HEK293 (cell line): ENCODE data around the gene CSRP1.

Experiments used
- MZF1 ChIP-seq: fragments of 450-650 bp; formaldehyde crosslinking; IDR thresholded peaks from 2 replicates; pipeline ENCODE4 v1.5.1; 2017; ENCODE audit warnings: missing biosample characterization, missing genetic modification characterization, borderline replicate concordance
- OSR2 ChIP-seq: fragments of 450-650 bp; formaldehyde crosslinking; IDR thresholded peaks from 2 replicates; pipeline ENCODE4 v1.5.1; 2016; ENCODE audit warnings: missing biosample characterization, missing genetic modification characterization
- PRDM6 ChIP-seq: fragments of 450-650 bp; formaldehyde crosslinking; IDR thresholded peaks from 2 replicates; pipeline ENCODE4 v1.5.1; 2017; ENCODE audit warnings: missing biosample characterization, missing genetic modification characterization
- ZBTB44 ChIP-seq: fragments of 450-650 bp; IDR thresholded peaks from 2 replicates; pipeline ENCODE4 v1.5.1; 2018; ENCODE audit warnings: missing biosample characterization, mild to moderate bottlenecking, missing genetic modification characterization
- ZNF133 ChIP-seq: fragments of 450-650 bp; formaldehyde crosslinking; IDR thresholded peaks from 2 replicates; pipeline ENCODE4 v1.5.1; 2016; ENCODE audit warnings: missing biosample characterization, missing genetic modification characterization
- ZNF274 ChIP-seq, 2 experiments: fragments of 200-500 bp in 1 of 2; fragments of 450-650 bp in 1 of 2; sonication (Bioruptor generic) in 1 of 2; formaldehyde crosslinking in 1 of 2; IDR thresholded peaks; 2 replicates each; pipeline versions ENCODE4 v1.5.1 to v1.6.1; 2014 to 2016; ENCODE audit warnings: borderline replicate concordance in 1 of 2, inconsistent platforms in 1 of 2, low read length in 1 of 2, missing biosample characterization in 1 of 2, missing genetic modification characterization in 1 of 2
- ZNF335 ChIP-seq: fragments of 450-650 bp; formaldehyde crosslinking; conservative IDR thresholded peaks from 2 replicates; pipeline ENCODE4 v1.5.1; 2016; ENCODE audit warnings: missing biosample characterization, missing genetic modification characterization
- ZNF398 ChIP-seq: fragments of 450-650 bp; formaldehyde crosslinking; IDR thresholded peaks from 2 replicates; pipeline ENCODE4 v1.5.1; 2017; ENCODE audit warnings: missing biosample characterization, missing genetic modification characterization
- ZNF548 ChIP-seq: fragments of 450-650 bp; formaldehyde crosslinking; IDR thresholded peaks from 2 replicates; pipeline ENCODE4 v1.5.1; 2016; ENCODE audit warnings: missing biosample characterization, missing genetic modification characterization
- ZNF560 ChIP-seq: fragments of 450-650 bp; formaldehyde crosslinking; IDR thresholded peaks from 2 replicates; pipeline ENCODE4 v1.5.1; 2017; ENCODE audit warnings: missing biosample characterization, missing genetic modification characterization, borderline replicate concordance
- ZNF571 ChIP-seq: fragments of 450-650 bp; formaldehyde crosslinking; IDR thresholded peaks from 2 replicates; pipeline ENCODE4 v1.5.0; 2017; ENCODE audit warnings: missing biosample characterization, missing genetic modification characterization
- ZNF692 ChIP-seq: fragments of 450-650 bp; formaldehyde crosslinking; IDR thresholded peaks from 2 replicates; pipeline ENCODE4 v1.5.1; 2016; ENCODE audit warnings: missing biosample characterization, missing genetic modification characterization
- ZNF76 ChIP-seq: fragments of 450-650 bp; formaldehyde crosslinking; IDR thresholded peaks from 2 replicates; pipeline ENCODE4; 2016; ENCODE audit warnings: low read depth, missing biosample characterization, missing genetic modification characterization, borderline replicate concordance
- ZNF830 ChIP-seq: fragments of 450-650 bp; IDR thresholded peaks from 2 replicates; pipeline ENCODE4 v1.5.0; 2018; ENCODE audit warnings: missing biosample characterization, missing genetic modification characterization, low read depth, mild to moderate bottlenecking, moderate library complexity
- TF ChIP-seq, protein P1 (sequence below): fragments of 450-650 bp; formaldehyde crosslinking; IDR thresholded peaks from 2 replicates; pipeline ENCODE4 v1.5.1; 2016; ENCODE audit warnings: missing biosample characterization, missing genetic modification characterization
- TF ChIP-seq, protein P2 (sequence below): sonication (generic); formaldehyde crosslinking; IDR thresholded peaks from 2 replicates; pipeline ENCODE4 v1.8.1; 2022; ENCODE audit warnings: mild to moderate bottlenecking, moderate library complexity, missing genetic modification reagents
- TF ChIP-seq, protein P3 (sequence below): fragments of 450-650 bp; formaldehyde crosslinking; IDR thresholded peaks from 2 replicates; pipeline ENCODE4 v1.5.1; 2016; ENCODE audit warnings: missing biosample characterization, missing genetic modification characterization

Gene CSRP1

GRCh38 chr1:201554789-201555592 lies 48.1 kb upstream of the CSRP1 start (continued):
- peak; percentile 77 for TF ChIP-seq ZNF398 (tag by site-specific recombination)
- TF ChIP-seq ZNF548: no peak
- no peak for TF ChIP-seq ZNF133 (tag by site-specific recombination)
- no peak for TF ChIP-seq ZNF76 (tag by site-specific recombination)
- TF ChIP-seq, protein P1, sequence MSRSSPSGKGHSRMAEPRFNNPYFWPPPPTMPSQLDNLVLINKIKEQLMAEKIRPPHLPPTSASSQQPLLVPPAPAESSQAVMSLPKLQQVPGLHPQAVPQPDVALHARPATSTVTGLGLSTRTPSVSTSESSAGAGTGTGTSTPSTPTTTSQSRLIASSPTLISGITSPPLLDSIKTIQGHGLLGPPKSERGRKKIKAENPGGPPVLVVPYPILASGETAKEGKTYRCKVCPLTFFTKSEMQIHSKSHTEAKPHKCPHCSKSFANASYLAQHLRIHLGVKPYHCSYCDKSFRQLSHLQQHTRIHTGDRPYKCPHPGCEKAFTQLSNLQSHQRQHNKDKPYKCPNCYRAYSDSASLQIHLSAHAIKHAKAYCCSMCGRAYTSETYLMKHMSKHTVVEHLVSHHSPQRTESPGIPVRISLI (tag by site-specific recombination): peak; percentile 10; the same call in 1 of the 2 replicates
- TF ChIP-seq MZF1 (tag by site-specific recombination): no peak
- no peak for TF ChIP-seq ZNF274 (IDR thresholded peaks at IDR 0.05; ENCODE audit: low read length)
- TF ChIP-seq ZNF274 (tag by site-specific recombination; IDR thresholded peaks at IDR 0.05; ENCODE audit: borderline replicate concordance): no peak
- TF ChIP-seq ZBTB44: 0 out of 2 replicates have a peak, but pooled peaks have one; percentile 7
- TF ChIP-seq, protein P2, sequence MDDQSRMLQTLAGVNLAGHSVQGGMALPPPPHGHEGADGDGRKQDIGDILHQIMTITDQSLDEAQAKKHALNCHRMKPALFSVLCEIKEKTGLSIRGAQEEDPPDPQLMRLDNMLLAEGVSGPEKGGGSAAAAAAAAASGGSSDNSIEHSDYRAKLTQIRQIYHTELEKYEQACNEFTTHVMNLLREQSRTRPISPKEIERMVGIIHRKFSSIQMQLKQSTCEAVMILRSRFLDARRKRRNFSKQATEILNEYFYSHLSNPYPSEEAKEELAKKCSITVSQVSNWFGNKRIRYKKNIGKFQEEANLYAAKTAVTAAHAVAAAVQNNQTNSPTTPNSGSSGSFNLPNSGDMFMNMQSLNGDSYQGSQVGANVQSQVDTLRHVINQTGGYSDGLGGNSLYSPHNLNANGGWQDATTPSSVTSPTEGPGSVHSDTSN: no peak
- TF ChIP-seq, protein P3, sequence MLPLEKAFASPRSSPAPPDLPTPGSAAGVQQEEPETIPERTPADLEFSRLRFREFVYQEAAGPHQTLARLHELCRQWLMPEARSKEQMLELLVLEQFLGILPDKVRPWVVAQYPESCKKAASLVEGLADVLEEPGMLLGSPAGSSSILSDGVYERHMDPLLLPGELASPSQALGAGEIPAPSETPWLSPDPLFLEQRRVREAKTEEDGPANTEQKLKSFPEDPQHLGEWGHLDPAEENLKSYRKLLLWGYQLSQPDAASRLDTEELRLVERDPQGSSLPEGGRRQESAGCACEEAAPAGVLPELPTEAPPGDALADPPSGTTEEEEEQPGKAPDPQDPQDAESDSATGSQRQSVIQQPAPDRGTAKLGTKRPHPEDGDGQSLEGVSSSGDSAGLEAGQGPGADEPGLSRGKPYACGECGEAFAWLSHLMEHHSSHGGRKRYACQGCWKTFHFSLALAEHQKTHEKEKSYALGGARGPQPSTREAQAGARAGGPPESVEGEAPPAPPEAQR (tag by site-specific recombination): 0 out of 2 replicates have a peak, but pooled peaks have one; percentile 37
- TF ChIP-seq ZNF830 (tag by site-specific recombination): no peak
- TF ChIP-seq OSR2: peak; percentile 39; the same call in 1 of the 2 replicates
- peak; percentile 83 for TF ChIP-seq ZNF692 (tag by site-specific recombination)
- no peak for TF ChIP-seq ZNF560 (tag by site-specific recombination)
- no peak for TF ChIP-seq ZNF571 (tag by site-specific recombination)
- no peak; the same call in 1 of the 2 replicates for TF ChIP-seq PRDM6 (tag by site-specific recombination)
- TF ChIP-seq ZNF335 (tag by site-specific recombination): peak; percentile 52
